ENCODE results near the gene SCEL.

The SCEL gene

GRCh38 chr13:77507931-77508776 is 27.4 kb upstream of the SCEL start:
- no peak overlapping the region for H3K27ac ChIP-seq (ENCODE audit: low read depth, low read length, poor library complexity, severe bottlenecking)
- no peaks in the 10 kb centered on the region for H3F3A ChIP-seq (ENCODE audit: insufficient read depth, low read length)
- no peak overlapping the region for H3K4me3 ChIP-seq (ENCODE audit: low read depth, low read length, poor library complexity, severe bottlenecking)
- no peak overlapping the region for H2AFZ ChIP-seq (ENCODE audit: low read length)
- peaks cover 10% of the 10 kb centered on the region for H3K4me1 ChIP-seq (ENCODE audit: insufficient read depth, low read length, severe bottlenecking)
- H3K36me3 ChIP-seq (ENCODE audit: insufficient read depth, low read length) = no peaks in the 10 kb centered on the region
- no peaks in the 10 kb centered on the region for H3K79me2 ChIP-seq (ENCODE audit: insufficient read depth, low read length)
- H3K27me3 ChIP-seq (ENCODE audit: insufficient read depth, low read length) = no peaks in the 10 kb centered on the region
- H3K9me3 ChIP-seq (ENCODE audit: low read length) = no peaks in the 10 kb centered on the region
- TF ChIP-seq, protein P1, sequence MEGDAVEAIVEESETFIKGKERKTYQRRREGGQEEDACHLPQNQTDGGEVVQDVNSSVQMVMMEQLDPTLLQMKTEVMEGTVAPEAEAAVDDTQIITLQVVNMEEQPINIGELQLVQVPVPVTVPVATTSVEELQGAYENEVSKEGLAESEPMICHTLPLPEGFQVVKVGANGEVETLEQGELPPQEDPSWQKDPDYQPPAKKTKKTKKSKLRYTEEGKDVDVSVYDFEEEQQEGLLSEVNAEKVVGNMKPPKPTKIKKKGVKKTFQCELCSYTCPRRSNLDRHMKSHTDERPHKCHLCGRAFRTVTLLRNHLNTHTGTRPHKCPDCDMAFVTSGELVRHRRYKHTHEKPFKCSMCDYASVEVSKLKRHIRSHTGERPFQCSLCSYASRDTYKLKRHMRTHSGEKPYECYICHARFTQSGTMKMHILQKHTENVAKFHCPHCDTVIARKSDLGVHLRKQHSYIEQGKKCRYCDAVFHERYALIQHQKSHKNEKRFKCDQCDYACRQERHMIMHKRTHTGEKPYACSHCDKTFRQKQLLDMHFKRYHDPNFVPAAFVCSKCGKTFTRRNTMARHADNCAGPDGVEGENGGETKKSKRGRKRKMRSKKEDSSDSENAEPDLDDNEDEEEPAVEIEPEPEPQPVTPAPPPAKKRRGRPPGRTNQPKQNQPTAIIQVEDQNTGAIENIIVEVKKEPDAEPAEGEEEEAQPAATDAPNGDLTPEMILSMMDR (IDR thresholded peaks at IDR 0.05; ENCODE audit: low read length) = no peak
- TF ChIP-seq EZH2 (IDR thresholded peaks at IDR 0.05; ENCODE audit: borderline replicate concordance, low read length) = no peak
- H3K4me2 ChIP-seq (ENCODE audit: low read length) = no peak overlapping the region
- no peak overlapping the region for H3K9ac ChIP-seq (ENCODE audit: low read length)
- no peaks in the 10 kb centered on the region for H3K9me2 ChIP-seq (ENCODE audit: low read depth, low read length)
- no peaks in the 10 kb centered on the region for H4K20me1 ChIP-seq (ENCODE audit: insufficient read depth, low read length)

DNA sequence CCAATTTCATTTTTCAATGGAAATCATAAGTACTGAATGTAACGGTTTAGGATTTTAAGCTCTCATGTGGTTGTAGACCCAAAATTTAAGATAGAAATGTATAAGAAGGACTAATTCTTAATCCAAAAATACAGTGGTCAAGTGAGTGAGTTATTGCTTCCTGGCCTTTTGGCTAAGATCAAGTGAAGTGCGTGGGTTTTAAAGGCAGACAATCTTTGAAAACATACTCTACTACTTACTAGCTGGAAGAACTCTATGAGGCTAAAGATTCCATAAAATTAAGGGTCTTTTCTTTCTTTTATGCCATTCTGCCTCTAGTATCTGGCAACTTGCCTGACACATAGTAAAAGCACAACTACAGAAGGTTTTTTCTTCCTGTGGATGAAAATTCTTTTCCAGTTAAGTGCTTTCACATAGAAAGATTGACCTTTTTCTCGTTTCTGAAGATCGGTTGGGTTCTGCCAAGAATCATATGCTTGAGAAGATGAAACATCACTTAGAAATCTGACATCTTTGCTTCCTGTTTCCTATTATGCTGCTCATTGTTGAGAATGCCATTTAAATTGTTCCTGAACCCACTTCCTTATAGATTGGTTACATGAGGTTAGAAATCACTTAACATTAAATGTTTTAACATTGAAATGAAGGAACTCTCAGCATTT is 26.4 kb upstream of the SCEL start:
- Histone ChIP-seq H3K4me3 (ENCODE audit: low read depth, low read length, poor library complexity, severe bottlenecking) (no peak overlapping the region), H3K79me2 (ENCODE audit: insufficient read depth, low read length) (no peaks in the 10 kb centered on the region), H3K36me3 (ENCODE audit: insufficient read depth, low read length) (no peaks in the 10 kb centered on the region), H3K9me2 (ENCODE audit: low read depth, low read length) (no peaks in the 10 kb centered on the region), H3K9ac (ENCODE audit: low read length) (no peak overlapping the region), H3K4me2 (ENCODE audit: low read length) (no peak overlapping the region), H2AFZ (ENCODE audit: low read length) (no peak overlapping the region), H3K27ac (ENCODE audit: low read depth, low read length, poor library complexity, severe bottlenecking) (no peak overlapping the region), H3K4me1 (ENCODE audit: insufficient read depth, low read length, severe bottlenecking) (peaks cover under 1% of the 10 kb centered on the region), H3F3A (ENCODE audit: insufficient read depth, low read length) (no peaks in the 10 kb centered on the region), H4K20me1 (ENCODE audit: insufficient read depth, low read length) (no peaks in the 10 kb centered on the region), H3K27me3 (ENCODE audit: insufficient read depth, low read length) (no peaks in the 10 kb centered on the region), H3K9me3 (ENCODE audit: low read length) (no peaks in the 10 kb centered on the region)
- TF ChIP-seq, protein P1 (IDR thresholded peaks at IDR 0.05; ENCODE audit: low read length) = no peak
- no peak for TF ChIP-seq EZH2 (IDR thresholded peaks at IDR 0.05; ENCODE audit: borderline replicate concordance, low read length)

DNA sequence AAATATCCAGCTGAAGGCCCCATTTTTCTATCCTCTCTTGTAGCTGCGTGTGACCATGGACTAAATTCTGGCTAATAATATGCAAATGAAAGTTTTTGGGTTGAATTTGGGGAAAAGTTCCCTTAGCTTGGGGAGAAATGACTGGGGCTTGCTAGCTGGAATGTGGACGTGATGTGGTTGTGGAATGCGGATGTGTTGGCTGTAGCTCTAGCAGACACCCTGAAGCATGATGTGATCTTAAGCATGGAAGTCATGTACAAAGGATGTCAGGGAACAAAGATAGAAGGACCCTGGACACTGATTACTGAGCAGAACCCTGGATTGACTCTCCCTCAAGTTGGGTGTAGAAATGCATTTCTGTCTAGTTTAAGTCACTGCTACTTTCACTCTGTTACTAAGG is 25.4 kb upstream of the SCEL start:
- Histone ChIP-seq H3K9me2 (ENCODE audit: low read depth, low read length) (no peaks in the 10 kb centered on the region), H3K4me1 (ENCODE audit: insufficient read depth, low read length, severe bottlenecking) (no peaks in the 10 kb centered on the region), H3K27ac (ENCODE audit: low read depth, low read length, poor library complexity, severe bottlenecking) (no peak overlapping the region), H3K4me3 (ENCODE audit: low read depth, low read length, poor library complexity, severe bottlenecking) (no peak overlapping the region), H4K20me1 (ENCODE audit: insufficient read depth, low read length) (no peaks in the 10 kb centered on the region), H3F3A (ENCODE audit: insufficient read depth, low read length) (no peaks in the 10 kb centered on the region), H3K36me3 (ENCODE audit: insufficient read depth, low read length) (no peaks in the 10 kb centered on the region), H3K79me2 (ENCODE audit: insufficient read depth, low read length) (no peaks in the 10 kb centered on the region), H3K27me3 (ENCODE audit: insufficient read depth, low read length) (no peaks in the 10 kb centered on the region), H2AFZ (ENCODE audit: low read length) (no peak overlapping the region), H3K4me2 (ENCODE audit: low read length) (no peak overlapping the region), H3K9me3 (ENCODE audit: low read length) (no peaks in the 10 kb centered on the region), H3K9ac (ENCODE audit: low read length) (no peak overlapping the region)
- no peak for TF ChIP-seq EZH2 (IDR thresholded peaks at IDR 0.05; ENCODE audit: borderline replicate concordance, low read length)
- TF ChIP-seq, protein P1 (IDR thresholded peaks at IDR 0.05; ENCODE audit: low read length) = no peak
